GM21515 (cell line): ENCODE measurements around the gene THY1.
"Not testable (repeated sequence)": the region's sequence is repeated elsewhere in the genome, so short reads cannot be mapped to it uniquely, and the experiment has no call there.

Source experiments
- ATAC-seq: cut with Tn5 transposase; IDR thresholded peaks from one replicate; pipeline ENCODE4 v1.9.1; 2021; ENCODE audit not compliant: unreplicated experiment

Gene THY1

DNA sequence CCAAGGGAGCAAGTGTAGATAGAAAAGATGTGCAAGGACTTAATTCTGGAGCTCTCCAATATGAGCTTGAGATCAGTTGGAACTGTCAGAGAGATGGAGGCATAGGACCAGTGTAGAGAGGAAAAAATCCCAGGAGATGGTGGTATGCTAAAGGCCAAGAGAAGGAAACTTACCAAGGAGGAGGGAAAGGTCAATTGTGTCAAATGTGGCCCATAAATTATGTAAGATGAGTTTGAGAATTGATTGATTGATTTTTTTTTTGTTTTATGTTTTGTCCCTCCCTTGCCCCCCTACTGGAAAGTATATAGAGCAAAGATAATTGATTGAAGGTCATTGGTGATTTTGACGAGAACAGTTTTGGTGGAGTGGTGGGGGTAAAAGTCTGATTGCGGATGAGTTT lies 38.6 kb downstream of the THY1 start:
- no peak for ATAC-seq

DNA sequence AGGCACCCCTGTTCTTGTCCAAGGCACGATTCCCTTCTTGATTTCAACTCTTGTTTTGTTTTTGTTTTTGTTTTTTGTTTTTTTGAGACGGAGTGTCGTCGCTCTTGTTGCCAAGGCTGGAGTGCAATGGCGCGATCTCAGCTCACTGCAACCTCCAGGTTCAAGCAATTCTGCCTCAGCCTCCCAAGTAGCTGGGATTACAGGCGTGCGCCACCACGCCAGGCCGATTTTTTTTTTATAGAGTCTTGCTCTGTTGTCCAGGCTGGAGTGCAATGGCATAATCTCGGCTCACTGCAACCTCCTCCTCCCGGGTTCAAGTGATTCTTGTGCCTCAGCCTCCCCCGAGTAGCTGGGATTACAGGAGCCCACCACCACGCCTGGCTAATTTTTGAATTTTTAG lies 40.5 kb downstream of the THY1 start:
- ATAC-seq, result not testable (repeated sequence)

DNA sequence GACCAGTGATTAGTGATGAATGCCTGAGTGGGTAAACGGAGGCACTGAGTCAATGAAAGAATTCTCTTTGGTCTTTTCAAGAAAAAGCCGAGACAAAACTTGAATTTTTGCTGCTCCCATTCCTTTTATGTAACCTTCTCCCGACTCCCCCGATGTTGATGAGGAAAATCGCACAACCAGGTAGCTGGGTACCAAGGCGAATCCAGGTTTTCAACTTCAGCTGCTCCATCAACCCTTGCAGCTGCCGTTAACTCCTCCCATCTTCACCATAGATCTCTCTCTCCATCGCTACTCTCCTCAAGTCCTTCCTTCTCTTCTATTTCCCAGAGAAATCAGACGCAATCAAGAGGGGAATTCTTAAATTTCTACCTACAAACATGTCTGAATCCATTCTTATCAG lies 40.9 kb downstream of the THY1 start:
- no peak for ATAC-seq

DNA sequence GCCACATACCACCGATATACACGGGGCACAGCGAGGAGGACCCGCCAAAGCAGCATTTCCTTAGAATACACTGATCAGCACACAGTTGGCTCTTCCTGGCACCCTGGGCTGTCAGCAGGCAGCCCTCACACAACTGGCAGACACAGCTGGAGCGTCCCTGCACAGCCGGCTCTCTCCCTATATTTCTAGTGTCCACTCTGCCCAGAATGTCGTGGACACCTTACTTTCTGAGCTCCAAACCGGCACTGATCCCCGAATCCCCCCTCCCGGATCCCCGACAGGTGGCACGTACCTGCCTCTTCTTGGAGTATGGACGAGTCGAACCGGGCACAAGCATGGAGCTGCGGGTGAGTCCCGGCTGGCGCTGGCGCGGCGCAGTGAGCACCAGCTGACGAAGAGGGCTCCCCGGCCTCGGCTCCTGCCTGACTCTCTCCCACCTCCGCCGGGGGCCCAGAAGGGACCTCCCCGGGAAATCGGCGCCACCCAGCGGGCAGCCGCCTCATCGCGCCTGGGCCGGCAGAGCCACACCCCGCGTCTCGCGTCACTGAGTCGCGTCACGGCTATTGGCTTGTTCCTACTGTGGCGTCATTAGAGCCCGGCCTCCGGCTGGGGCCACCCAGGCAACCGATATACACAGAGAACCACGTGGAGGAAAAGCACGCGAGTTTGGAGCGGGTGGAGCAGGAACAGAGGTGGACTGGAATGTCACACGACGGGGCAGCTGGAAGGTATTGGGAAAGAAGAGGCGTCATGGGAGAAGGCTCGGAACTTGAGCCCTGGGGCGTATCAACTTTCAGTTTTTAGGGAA lies 41.6 kb downstream of the THY1 start, which contains the start of gene USP2:
Gene USP2 (minus strand): TSS at position 510 of the 808 bp plus-strand sequence. CDS start 8,210 bp downstream, outside the sequence.
- peak; percentile 98 for ATAC-seq

DNA sequence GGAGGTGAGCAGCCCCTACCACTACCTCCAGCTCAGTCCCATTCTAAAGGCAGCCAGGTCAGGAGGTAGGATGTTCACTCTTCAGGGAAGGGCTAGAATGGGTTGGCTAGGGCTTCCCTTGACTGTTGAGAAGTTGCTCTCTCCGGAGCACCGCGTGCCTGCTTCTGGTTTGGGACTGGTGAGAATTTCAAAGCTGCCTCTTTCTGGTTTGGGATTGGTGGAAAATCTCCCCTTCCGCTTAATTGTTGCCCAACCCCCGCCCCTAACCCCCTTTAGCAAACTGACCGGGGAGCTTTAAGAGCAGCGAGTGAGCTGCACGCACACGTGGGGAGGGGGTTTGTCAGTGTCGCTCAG lies 42.2 kb downstream of the THY1 start:
- ATAC-seq, result no peak

DNA sequence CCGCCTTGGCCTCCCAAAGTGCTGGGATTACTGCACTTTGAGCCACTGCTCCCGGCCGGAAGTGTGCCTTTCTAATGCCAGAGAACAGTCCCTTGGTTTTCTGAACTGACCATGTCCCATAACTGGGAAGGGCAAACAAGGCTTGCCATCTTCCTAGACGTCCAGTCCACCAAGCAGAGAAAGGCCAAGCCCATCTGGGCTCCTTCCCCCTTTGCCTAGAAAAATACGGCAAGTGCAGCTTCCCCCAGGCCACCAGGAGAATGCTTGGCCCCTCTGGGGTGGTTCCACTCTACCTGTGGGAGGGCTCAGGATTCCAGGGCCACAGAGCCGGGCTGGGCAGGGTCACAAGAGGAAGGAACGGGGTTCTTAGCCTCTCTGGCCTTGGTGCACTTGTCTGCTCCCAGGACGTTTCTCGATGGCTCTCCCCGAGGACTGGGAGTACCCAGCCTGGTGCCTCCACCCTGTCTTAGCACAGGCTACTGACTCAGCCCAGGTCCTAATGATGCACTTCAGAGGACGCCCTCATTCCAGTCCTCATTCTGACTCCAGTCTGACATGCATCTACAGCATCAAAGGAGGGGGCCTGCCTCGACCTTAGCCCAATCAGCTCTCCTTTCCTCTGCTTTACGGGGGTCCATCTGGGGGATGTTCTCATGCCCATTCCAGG lies 42.7 kb downstream of the THY1 start:
- ATAC-seq, result no peak

DNA sequence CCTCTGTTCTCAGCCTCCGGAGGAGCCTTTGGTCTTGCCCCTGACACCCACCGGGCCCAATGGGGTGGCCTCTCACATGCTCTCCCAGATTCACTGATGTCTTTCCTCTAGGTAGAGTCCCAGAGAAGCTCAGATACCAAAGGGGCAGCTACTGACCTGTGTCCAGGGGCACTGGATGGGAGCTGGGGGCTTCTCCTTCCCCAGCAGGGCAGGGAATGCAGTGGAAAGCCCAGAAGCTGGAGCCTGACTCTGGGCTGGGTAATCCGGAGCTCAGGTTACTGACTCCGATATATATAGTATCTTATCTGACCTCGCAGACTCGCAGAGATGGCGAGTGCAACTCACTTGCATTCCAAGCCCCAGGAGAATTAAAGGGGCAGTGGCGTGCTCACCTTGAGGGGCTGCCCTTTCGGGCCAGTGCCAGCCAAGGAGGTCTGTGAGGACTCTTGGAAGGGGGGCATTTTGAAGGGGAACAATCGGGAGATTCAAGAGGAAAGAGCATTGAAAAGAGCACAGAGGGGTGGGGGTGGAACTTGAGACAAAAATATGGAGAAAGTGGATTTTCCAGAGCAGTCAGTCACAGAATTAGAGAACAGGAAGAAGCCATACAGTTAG lies 44.0 kb downstream of the THY1 start:
- no peak for ATAC-seq

DNA sequence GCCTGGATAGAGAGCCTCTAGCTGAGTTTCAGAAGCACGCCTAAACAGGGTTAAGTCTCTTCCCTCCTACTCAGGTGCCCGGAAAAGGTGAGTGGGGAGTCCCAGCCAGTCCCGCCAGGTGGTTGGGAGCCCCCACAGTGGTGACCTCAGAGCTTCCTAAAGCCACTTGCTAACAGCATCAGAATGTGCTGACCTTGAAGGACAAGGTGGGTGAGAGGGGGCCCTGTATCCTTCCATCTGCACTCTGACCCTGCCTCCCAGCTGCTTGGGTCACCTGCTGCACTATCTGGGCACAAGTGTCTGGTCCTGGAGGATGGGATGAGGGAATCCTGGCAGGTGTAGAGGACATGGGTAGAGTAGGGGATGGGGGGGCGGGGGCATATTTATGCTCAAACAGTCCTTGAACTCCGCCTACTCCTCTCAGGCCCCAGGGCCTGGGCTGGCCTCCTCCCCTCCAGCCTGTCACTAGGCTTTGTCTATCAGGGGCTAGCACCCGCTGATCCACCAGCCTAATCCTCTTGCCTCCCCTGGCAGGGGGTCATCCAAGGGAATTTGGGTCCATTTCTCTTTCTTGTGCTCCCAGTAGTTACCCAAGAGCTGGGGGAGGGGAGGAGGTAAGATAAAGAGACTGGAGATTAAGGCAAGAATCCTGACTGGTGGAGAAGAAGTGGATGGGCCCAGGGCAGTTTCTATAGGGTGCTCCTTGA lies 44.9 kb downstream of the THY1 start:
- no peak for ATAC-seq

DNA sequence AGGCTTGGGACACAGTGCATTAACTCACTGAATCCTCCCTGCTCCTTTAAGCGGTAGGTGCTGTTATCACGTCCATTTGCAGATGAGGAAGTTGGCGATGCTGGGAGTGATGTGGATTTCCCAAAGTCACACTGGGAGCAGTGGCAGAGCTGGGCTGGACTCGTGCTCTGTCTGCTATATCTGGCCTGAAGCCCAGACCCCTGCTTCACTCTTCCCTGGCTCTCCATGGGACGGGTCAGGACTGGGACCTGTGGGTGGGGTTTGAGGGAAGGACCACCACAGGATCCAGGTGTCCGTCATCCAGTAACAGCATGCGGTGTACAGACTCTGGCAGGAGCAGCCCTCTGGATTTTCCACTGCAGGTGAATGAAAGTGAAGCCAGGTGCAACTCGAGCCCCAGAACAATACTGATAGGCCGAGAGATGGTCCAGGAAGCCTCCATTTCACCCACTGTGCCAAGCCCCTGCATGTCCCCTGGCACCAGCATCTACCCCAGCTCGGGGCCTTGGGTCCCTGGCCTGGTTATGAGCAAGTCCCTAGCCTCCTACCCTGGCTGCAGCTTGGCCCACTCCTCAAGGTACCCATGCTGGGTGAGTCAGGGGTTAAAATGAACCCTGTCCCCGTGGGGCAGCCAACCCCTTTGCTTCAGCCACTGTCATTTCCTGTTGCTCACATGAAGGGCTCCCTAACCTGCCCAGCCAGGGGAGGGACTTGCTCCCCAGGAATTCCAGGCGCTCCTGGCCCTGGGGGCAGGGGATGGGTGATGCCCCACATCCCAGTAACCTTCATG lies 45.7 kb downstream of the THY1 start:
- no peak for ATAC-seq

DNA sequence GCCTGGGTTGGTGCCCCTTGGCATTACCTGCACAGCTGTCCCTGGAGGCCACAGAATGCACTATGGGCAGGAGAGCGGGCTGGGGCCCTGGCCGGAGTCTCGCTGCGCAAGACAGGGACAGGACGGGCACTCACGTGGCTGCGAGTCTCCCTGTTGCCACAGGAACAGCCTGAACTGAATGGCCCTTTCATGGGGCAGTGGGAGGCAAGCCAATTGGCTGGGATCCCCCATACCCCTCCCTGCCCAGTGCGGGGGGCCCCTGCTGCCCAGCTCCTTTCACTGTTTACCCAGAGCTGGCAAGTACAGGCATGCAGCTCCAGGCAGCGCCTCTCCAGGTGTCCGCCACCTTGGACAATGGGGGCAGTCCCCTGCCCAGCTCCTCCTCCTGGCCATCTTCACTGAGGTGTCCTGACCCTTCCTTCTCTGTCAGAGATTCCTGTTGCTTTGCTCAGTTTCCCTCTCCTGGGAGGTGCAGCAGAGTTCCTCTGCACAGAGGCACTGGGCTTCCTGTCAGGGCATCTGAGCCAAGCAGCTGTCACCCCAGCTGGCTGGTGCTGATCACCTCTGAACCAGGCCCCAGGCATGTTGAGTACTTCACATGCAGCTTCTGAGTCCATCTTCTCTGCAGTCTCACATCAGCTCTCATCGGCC lies 46.6 kb downstream of the THY1 start:
- ATAC-seq, result no peak

DNA sequence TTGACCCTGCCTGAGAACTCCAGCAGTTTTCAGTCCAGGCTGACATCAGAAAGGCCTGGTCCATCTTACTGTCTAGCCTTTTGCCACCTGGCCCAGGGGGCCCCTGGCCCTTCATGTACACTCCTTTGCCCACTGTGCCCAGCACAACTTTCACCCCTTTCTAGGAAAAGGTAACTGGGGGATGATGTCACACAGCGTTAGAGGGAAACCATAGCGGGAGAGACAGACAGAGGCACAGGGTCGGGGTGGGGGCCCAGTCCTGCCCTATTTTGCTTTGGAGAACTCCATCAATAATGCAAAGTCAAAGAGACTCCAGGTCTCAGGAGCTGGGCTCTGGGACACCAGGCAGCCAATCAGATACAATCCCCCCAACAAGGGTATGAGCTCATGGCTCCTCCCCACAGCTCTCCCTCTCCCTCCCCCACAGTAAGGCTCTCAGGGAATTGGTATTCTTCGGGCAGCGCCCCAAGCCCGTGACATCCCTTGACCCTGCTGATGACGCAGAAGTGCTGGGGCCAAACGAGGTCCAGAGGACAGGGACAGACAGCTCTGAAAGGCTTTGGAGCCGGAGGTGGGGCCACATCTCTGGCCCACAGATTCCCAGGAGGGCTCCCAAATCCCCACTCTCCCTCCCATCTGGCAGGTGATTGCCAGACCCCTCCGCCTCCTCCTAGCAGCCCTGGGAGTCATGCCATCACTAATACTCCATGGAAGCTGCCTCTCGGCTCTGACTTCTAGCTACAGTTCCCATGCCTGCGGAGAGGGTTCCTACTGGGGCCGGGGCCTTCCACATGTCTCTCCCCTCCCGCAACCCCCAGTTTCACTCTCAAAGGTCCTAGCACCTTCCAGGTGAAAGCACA lies 47.4 kb downstream of the THY1 start:
- no peak for ATAC-seq

DNA sequence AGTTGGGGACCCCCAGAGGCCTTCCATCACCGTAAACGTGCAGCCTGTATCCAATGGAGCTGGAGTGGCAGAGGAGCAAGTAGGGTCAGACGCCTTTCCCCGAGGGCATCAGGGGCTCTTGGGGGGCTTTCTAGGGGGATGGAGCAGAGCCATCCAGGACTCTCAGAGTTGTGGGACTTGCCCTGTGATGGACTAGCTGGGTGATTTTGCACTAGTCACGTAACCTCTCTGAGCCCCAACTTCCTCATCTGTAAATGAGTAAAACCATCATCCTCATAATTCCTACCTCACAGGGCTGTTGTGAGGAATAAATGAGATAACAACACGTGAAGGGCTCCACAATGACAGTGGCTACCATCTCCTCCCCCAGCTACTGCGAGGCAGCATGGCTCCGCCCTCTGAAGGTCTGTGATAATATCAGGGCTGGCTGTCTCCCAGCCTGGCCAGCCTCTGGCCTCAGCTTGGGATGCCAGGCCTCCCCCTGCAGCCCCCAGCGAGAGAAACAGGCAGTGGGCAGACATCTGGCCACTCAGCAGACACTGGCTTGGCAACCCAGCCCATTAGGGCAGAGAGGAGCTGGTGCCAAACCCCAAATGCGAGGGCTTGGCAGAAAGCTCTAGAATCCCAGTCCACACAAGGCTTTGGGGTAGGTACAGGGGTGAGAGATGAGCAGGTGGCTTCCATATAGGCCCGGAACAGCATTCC lies 48.2 kb downstream of the THY1 start:
- ATAC-seq, result no peak

DNA sequence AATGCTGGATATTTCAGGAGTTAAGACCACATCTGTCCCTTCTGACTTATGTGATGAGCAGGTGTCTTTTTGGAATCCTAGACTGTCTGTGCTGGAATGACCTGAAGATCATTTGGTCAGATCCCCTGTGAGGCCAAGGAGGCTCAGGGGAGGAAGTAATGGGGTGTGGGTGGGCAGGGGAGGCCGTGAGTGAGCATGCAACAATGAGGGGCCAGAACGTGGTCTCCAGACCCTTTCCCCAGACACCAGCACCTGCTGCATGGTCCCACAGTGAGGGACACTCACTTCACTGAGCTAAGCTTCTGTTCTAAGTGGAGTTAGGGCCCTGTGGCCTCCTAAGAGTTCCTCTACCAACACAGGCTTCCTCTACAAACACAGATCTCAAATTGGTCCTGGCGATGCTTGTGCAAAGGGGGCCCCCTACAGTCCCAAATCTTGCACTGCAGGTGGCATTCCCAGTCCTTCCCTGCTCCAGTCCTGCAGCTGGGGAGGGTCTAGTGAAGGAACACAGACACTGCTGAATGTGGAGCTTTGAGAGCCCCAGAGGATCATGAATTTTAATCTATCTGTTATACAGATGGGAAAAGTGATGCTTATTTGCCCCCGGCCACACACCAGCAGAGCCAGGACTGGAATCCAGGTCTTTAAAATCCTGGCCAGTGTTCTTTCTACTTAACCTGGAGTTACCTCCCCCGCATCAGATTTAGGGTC lies 48.9 kb downstream of the THY1 start:
- ATAC-seq, result no peak

DNA sequence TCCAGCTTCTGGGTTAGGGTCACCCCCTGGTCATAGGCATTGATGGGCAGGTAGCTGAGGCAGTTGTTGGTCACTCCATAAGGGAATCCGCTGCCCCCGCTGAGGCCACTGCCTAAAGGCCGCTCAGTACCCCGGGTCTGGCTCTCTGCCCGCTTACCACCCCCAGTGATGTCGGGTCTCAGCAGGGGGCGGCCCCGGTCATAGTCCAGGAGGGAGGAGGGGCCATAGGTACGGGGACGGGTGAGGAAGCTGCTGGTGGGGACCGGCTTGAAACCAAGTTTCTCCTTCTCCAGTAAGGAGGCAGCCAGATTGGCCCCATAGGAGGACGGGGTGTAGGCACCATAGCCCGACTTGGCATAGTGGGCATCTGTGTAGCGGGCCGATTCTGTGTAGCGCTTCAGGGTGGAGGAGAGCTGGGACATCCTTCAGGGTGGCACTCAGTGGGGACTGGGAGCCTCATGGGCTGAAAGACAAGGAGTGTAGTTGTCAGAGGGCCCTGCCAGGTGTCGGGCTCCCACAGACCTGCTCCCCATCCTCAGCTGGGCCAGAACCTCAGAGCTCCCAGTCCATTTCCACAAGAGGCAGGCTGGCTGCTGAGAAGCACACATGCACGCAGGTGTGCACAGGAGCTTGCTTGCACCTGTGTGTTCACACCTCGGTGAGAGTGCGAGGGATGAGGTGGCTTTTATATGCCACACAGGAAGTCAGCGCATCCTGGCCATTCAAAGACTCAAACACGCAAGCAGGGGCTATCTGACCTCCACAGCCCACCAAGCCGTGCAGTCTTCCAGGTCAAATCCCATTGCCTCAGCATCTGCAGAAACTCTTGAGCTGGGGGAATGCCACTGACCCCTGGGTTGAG lies 49.7 kb downstream of the THY1 start:
- ATAC-seq, result no peak

DNA sequence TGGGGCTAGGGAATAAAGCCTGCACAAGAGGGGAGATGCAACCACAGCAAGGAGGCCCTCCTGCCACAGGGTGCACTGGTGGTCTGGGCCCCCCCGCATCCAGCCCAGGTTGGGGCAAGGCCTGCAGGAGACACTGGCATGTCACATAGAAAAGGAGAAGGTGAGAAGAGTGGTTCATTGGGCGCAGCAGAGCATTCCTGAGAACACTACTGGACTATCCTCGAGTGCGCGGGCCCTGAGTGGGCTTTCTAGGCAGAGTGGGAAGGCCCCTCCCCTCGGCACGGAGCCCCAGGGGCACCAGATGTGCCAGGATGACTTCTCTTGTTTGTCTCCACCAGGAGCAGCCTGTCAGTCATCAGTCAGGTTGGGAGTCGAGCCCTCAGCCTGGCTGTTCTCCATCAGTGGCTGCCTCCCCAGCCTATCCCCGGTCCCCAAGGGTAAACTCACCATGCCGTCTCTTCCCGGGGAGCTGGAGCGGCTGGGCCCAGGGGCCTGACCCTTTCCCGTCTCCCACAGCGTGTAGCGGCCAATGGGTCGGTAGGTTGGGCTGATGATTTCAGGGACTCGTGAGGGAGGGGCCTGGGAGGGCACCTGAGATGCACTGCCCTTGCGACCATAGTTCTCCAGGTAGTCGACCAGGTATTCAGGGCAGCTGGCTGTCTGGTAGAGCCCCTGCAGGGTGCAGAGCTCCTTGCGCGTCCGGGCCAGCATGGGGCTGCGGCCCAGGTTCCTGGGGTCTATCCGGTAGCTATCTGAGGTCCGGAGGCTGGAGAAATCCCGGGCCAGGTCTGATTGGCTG lies 50.5 kb downstream of the THY1 start:
- no peak for ATAC-seq

DNA sequence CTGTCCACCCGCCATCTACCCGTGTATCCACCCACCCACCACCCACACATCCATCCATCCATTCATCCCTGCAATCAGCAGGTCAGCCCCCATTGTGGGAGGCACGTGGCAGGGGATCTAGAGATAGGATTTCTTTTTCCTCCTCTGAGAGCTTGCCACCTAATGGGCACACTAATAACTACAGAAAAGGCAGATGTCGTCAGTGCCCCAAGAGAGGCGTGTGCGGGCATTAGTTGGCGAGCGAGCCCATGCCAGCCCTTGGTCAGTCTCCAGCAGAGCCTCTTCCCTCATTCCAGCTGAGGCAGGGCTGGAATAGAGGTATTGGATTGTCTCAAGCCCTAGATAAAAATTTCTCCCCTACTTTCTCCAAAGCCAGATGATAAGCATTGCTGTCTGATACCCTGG lies 51.2 kb downstream of the THY1 start:
- ATAC-seq, result no peak
